NOMO-1 treated with DMSO at 0.1 percent for 48 hours (cell line): Measurements from ENCODE around the gene SLC45A2.

Experiments
- DNase-seq: peaks from one replicate; lab custom pipeline; 2025; ENCODE audit not compliant: unreplicated experiment; lab: John Stamatoyannopoulos, UW

SLC45A2 gene

GRCh38 chr5:34007621-34008600 is 23.4 kb upstream of the SLC45A2 start, which contains the start of gene AMACR:
AMACR (minus strand) TSS chr5:34008050; CDS start chr5:34008019, 31 bp downstream.
- DNase-seq: peak; percentile 98

- no peak for DNase-seq
Observed at GRCh38 chr5:34007201-34007620, 22.7 kb upstream of the SLC45A2 start.

- no peak for DNase-seq
Observed at GRCh38 chr5:34005681-34006080, 21.2 kb upstream of the SLC45A2 start.

- peak; percentile 11 for DNase-seq
Observed at GRCh38 chr5:34005211-34005610, 20.7 kb upstream of the SLC45A2 start.

GRCh38 chr5:34003941-34004340 is 19.4 kb upstream of the SLC45A2 start:
- DNase-seq: no peak

- DNase-seq: no peak
Observed at GRCh38 chr5:34002629-34003328, 18.3 kb upstream of the SLC45A2 start.

GRCh38 chr5:34001241-34001841 is 16.8 kb upstream of the SLC45A2 start:
- peak; percentile 80 for DNase-seq

- DNase-seq: no peak
Observed at GRCh38 chr5:33999978-34000377, 15.5 kb upstream of the SLC45A2 start.

GRCh38 chr5:33997331-33997983 is 13.0 kb upstream of the SLC45A2 start:
- DNase-seq: peak; percentile 97

- peak; percentile 53 for DNase-seq
Observed at GRCh38 chr5:33995865-33996264, 11.4 kb upstream of the SLC45A2 start.

GRCh38 chr5:33994845-33995244 is 10.4 kb upstream of the SLC45A2 start:
- no peak for DNase-seq

- DNase-seq: no peak
Observed at GRCh38 chr5:33992864-33993263, 8.4 kb upstream of the SLC45A2 start.

GRCh38 chr5:33985447-33985846 is 954 bp upstream of the SLC45A2 start:
- DNase-seq: no peak

- DNase-seq: no peak
Observed at GRCh38 chr5:33984178-33984577, 315 bp downstream of the SLC45A2 start.

- DNase-seq: no peak
Observed at GRCh38 chr5:33981408-33982162, 2.9 kb downstream of the SLC45A2 start.

- no peak for DNase-seq
Observed at GRCh38 chr5:33980030-33980429, 4.5 kb downstream of the SLC45A2 start.

- no peak for DNase-seq
Observed at GRCh38 chr5:33978306-33978705, 6.2 kb downstream of the SLC45A2 start.

GRCh38 chr5:33976307-33976706 is 8.2 kb downstream of the SLC45A2 start:
- DNase-seq: no peak

GRCh38 chr5:33975852-33976251 is 8.6 kb downstream of the SLC45A2 start:
- DNase-seq: no peak

- no peak for DNase-seq
Observed at GRCh38 chr5:33973271-33973670, 11.2 kb downstream of the SLC45A2 start.
